Endothelial cell of umbilical vein (primary cell): Measurements from ENCODE around the gene ETFB. TPM values are rescaled to one million over a fixed set of nuclear protein-coding genes. Genes with fewer than 3 reads are reported as not detected.

Experiments used
- BruUV-seq: library from RNA; stranded (reverse); fragments of 400-500 nt; replicated peaks from 2 replicates; lab custom pipeline; 2021; lab: Mats Ljungman, UMichigan
- CTCF ChIA-PET: fragments of 300-600, 350-600 bp; sonication (Branson Sonifier 250); formaldehyde crosslinking; loops from one replicate; lab custom pipeline; 2021; ENCODE audit warnings: antibody characterized with exemption, inconsistent platforms; lab: Charles Lee
- POLR2A ChIA-PET: fragments of 300-600, 350-600 bp; sonication (Branson Sonifier 250); formaldehyde crosslinking; loops from one replicate; lab custom pipeline; 2021; ENCODE audit warnings: antibody characterized with exemption, inconsistent platforms; lab: Charles Lee
- DNase-seq: peaks from one replicate; pipeline ENCODE4 v3.0.0-alpha.2; 2011; ENCODE audit warnings: low read depth, low spot score
- FAIRE-seq: peaks from 2 replicates; lab custom pipeline; 2011; peaks lifted over from hg19 to GRCh38; lab: Jason Lieb, UNC
- H2AFZ ChIP-seq: 2 replicates; pipeline ENCODE4 v1.6.0; 2012; ENCODE audit warnings: low read depth, low read length, control low read depth, inconsistent platforms
- H3K27ac ChIP-seq: 2 replicates; pipeline ENCODE4 v1.5.1; 2011; ENCODE audit warnings: low read depth, mild to moderate bottlenecking, control low read depth, low read length, moderate library complexity; ENCODE audit not compliant: insufficient read depth
- H3K27me3 ChIP-seq, 2 experiments: 2 replicates each; pipeline versions ENCODE4 v1.6.0 to v1.6.1; 2011; ENCODE audit warnings: low read length in 2 of 2, mixed read lengths in 1 of 2; ENCODE audit not compliant: control insufficient read depth in 2 of 2, insufficient read depth in 2 of 2
- H3K36me3 ChIP-seq, 2 experiments: 2 replicates in 1 of 2; 3 replicates in 1 of 2; pipeline ENCODE4 v1.5.1; 2011; ENCODE audit warnings: low read length in 2 of 2, mild to moderate bottlenecking in 1 of 2, moderate library complexity in 1 of 2; ENCODE audit not compliant: control insufficient read depth in 2 of 2, insufficient read depth in 2 of 2; ENCODE audit errors: extremely low read depth in 1 of 2
- H3K4me1 ChIP-seq: 3 replicates; pipeline ENCODE4 v1.5.1; 2011; ENCODE audit warnings: mild to moderate bottlenecking, low read length; ENCODE audit not compliant: control insufficient read depth, insufficient read depth; ENCODE audit errors: extremely low read depth
- H3K4me2 ChIP-seq: 2 replicates; pipeline ENCODE4 v1.6.1; 2011; ENCODE audit warnings: low read length, control low read depth, mixed read lengths; ENCODE audit not compliant: insufficient read depth
- H3K4me3 ChIP-seq, 3 experiments: fragments of 200-600 bp in 1 of 3; sonication (generic), shearing (Covaris generic) in 1 of 3; replicated peaks in 1 of 3; 2 replicates each; pipeline ENCODE4 v1.5.1; 2011 to 2016; ENCODE audit warnings: control low read depth in 3 of 3, low read length in 3 of 3, mild to moderate bottlenecking in 2 of 3, inconsistent platforms in 1 of 3, low read depth in 1 of 3, moderate library complexity in 1 of 3; ENCODE audit not compliant: insufficient read depth in 1 of 3
- H3K79me2 ChIP-seq: 2 replicates; pipeline ENCODE4 v1.6.0; 2012; ENCODE audit warnings: low read length, inconsistent platforms; ENCODE audit not compliant: control insufficient read depth, insufficient read depth
- H3K9ac ChIP-seq: replicated peaks from 2 replicates; pipeline ENCODE3; 2011; ENCODE audit warnings: low read length, control low read depth; ENCODE audit not compliant: insufficient read depth; ENCODE audit errors: extremely low read depth
- H3K9me1 ChIP-seq: replicated peaks from 3 replicates; pipeline ENCODE4 v1.6.0; 2011; ENCODE audit warnings: mild to moderate bottlenecking, low read length; ENCODE audit not compliant: control insufficient read depth, insufficient read depth; ENCODE audit errors: extremely low read depth
- H3K9me3 ChIP-seq: replicated peaks from 2 replicates; pipeline ENCODE4 v1.5.1; 2012; ENCODE audit warnings: low read length, inconsistent platforms; ENCODE audit not compliant: control insufficient read depth, insufficient read depth
- H4K20me1 ChIP-seq: replicated peaks from 2 replicates; pipeline ENCODE3; 2011; ENCODE audit warnings: mild to moderate bottlenecking, low read length; ENCODE audit not compliant: control insufficient read depth, insufficient read depth; ENCODE audit errors: extremely low read depth
- CTCF ChIP-seq, 2 donors: IDR thresholded peaks; 1 replicate in 1 of 2; 2 replicates in 1 of 2; pipeline ENCODE4 v1.5.1; 2011; ENCODE audit warnings: low read length in 2 of 2, mild to moderate bottlenecking in 2 of 2, moderate library complexity in 2 of 2, control low read depth in 1 of 2, inconsistent platforms in 1 of 2, low read depth in 1 of 2; ENCODE audit not compliant: insufficient read depth in 1 of 2; ENCODE audit errors: extremely low read depth in 1 of 2
- EZH2 ChIP-seq: IDR thresholded peaks from 2 replicates; pipeline ENCODE4 v1.6.1; 2012; ENCODE audit warnings: borderline replicate concordance, low read depth, mild to moderate bottlenecking, moderate library complexity, low read length, inconsistent platforms; ENCODE audit not compliant: severe bottlenecking
- FOS ChIP-seq: IDR thresholded peaks from 2 replicates; pipeline ENCODE4 v1.6.1; 2011; ENCODE audit warnings: mild to moderate bottlenecking, low read length, moderate library complexity, borderline replicate concordance; ENCODE audit not compliant: insufficient read depth
- GATA2 ChIP-seq: IDR thresholded peaks from 2 replicates; pipeline ENCODE4 v1.7.0; 2011; ENCODE audit warnings: low read depth, mild to moderate bottlenecking, moderate library complexity, mixed read lengths, low read length; ENCODE audit not compliant: insufficient read length, insufficient read depth
- JUN ChIP-seq: IDR thresholded peaks from 2 replicates; pipeline ENCODE4 v1.6.1; 2011; ENCODE audit warnings: borderline replicate concordance, low read depth; ENCODE audit not compliant: insufficient read length, insufficient read depth
- MAX ChIP-seq: IDR thresholded peaks from 2 replicates; pipeline ENCODE4 v1.6.1; 2011; ENCODE audit not compliant: insufficient read depth, insufficient read length
- MYC ChIP-seq: IDR thresholded peaks from one replicate; pipeline ENCODE4 v1.6.1; 2011; ENCODE audit warnings: mild to moderate bottlenecking, low read depth, low read length
- POLR2A ChIP-seq: IDR thresholded peaks from 2 replicates; pipeline ENCODE4 v1.6.1; 2012; ENCODE audit warnings: low read depth, mild to moderate bottlenecking, control low read depth, low read length
- POLR2AphosphoS5 ChIP-seq: IDR thresholded peaks from 2 replicates; pipeline ENCODE4 v1.6.1; 2012; ENCODE audit warnings: low read depth, mild to moderate bottlenecking, control low read depth, low read length, moderate library complexity; ENCODE audit not compliant: insufficient read depth
- dilution Hi-C: fragments of 300-500 bp; cut with MboI; formaldehyde crosslinking; loops from one replicate; pipeline ENCODE4 v1.15.0; 2019; ENCODE audit warnings: low sequenced_read_pairs; ENCODE audit not compliant: extremely low pct_ligation_motif_present
- intact Hi-C: fragments of 100-400 bp; cut with micrococcal nuclease; formaldehyde crosslinking; loops from one replicate; pipeline ENCODE4 v1.10.0; 2022
- polyA plus RNA-seq, 4 experiments: library from polyadenylated mRNA; depleted of rRNA in 3 of 4; stranded (reverse) in 3 of 4; unstranded in 1 of 4; fragments of >200 nt; gene quantifications; 2 replicates each; pipeline versions ENCODE4 v1.2.1 to v1.2.3, GENCODE V29; 2011 to 2012; ENCODE audit warnings: missing spikeins in 1 of 4
- total RNA-seq: library from RNA; stranded (reverse); gene quantifications from 2 replicates; pipeline ENCODE4 v1.2.3, GENCODE V29; 2021

Gene ETFB
- total and polyA plus RNA-seq, 2 donors (not counting 3 experiments of a cell fraction or from before 2014, with no cell fraction given) = 54.1 to 99.2 TPM

DNA sequence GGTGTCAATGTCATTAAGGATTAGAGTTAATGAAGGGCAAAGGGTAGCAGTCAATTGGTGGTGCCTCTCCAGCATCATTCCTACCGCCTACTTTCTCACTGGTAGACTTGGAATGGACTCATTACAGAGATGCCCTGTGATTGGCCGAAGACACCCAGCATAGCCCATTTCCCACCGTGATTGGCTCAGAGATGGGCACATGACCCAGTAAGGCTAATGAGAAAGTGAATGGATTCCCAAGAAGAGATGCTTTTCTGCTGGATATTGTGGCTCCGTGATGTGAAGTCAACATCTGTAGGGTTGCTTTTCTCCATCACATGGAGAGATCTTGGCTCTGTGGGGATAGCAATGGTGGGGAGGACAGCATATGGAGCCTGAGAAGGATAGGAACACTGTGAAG is 35.8 kb downstream of the ETFB start:
- Histone ChIP-seq H3K4me1 (no peaks in the 10 kb centered on the region), H3K4me3 (no peak overlapping the region), H4K20me1 (no peaks in the 10 kb centered on the region), H3K27me3 (peaks cover 6 to 7% of the 10 kb centered on the region in 2 experiments), H3K9me1 (no peaks in the 10 kb centered on the region), H3K4me2 (no peak overlapping the region), H2AFZ (no peak overlapping the region), H3K79me2 (no peaks in the 10 kb centered on the region), H3K9ac (no peak overlapping the region), H3K36me3 (no peaks in the 10 kb centered on the region), H3K27ac (no peak overlapping the region), H3K9me3 (no peaks in the 10 kb centered on the region)
- BruUV-seq = no TSS peak
- no peak for TF ChIP-seq MYC
- TF ChIP-seq POLR2AphosphoS5 = no peak
- TF ChIP-seq CTCF (IDR thresholded peaks at IDR 0.05; ENCODE audit: extremely low read depth in 1 of 2, insufficient read depth in 1 of 2, low read depth in 1 of 2, low read length in 2 of 2) = no peak
- TF ChIP-seq JUN = no peak
- TF ChIP-seq EZH2 = no peak
- no peak for TF ChIP-seq GATA2
- TF ChIP-seq MAX = no peak
- TF ChIP-seq FOS = no peak
- TF ChIP-seq POLR2A = no peak
- DNase-seq (no peak), FAIRE-seq (no peak)
- CTCF ChIA-PET = no interaction called here
- intact Hi-C loops (no loop called here), dilution Hi-C loops (no loop called here)
- POLR2A ChIA-PET = no interaction called here
